Esophagus squamous epithelium (tissue), 5 donors: ENCODE measurements around the gene AR. TPM values are rescaled to one million over a fixed set of nuclear protein-coding genes. Genes with fewer than 3 reads are reported as not detected.

Experiments
- DNase-seq: peaks from one replicate; lab custom pipeline; 2025; lab: John Stamatoyannopoulos, UW
- H3K27ac ChIP-seq, 4 donors: fragments of 200-600 bp; sonication (generic); one replicate each; pipeline ENCODE4 v1.5.1; 2016 to 2019; ENCODE audit warnings: mild to moderate bottlenecking in 1 of 4
- H3K27me3 ChIP-seq, 4 donors: fragments of 200-600 bp; sonication (generic); 1 replicate in 3 of 4; 2 replicates in 1 of 4; pipeline versions ENCODE4 v1.5.1 to v1.6.0; 2017 to 2021; ENCODE audit warnings: antibody characterized with exemption in 1 of 4
- H3K36me3 ChIP-seq, 3 donors: fragments of 200-600 bp; sonication (generic); one replicate each; pipeline ENCODE4 v1.5.1; 2016 to 2019
- H3K4me1 ChIP-seq, 3 donors: fragments of 200-600 bp; sonication (generic); one replicate each; pipeline ENCODE4 v1.5.1; 2017 to 2019
- H3K4me3 ChIP-seq, 4 donors: fragments of 200-600 bp; sonication (generic); 1 replicate in 3 of 4; 2 replicates in 1 of 4; pipeline ENCODE4 v1.5.1; 2016 to 2019; ENCODE audit warnings: mild to moderate bottlenecking in 2 of 4, moderate library complexity in 1 of 4
- H3K9me3 ChIP-seq, 3 donors: fragments of 200-600 bp; sonication (generic); one replicate each; pipeline ENCODE4 v1.5.1; 2016 to 2019
- CTCF ChIP-seq, 6 experiments: fragments of 450-650 bp in 4 of 6; fragments of 200-600 bp in 2 of 6; sonication (generic) in 2 of 6; IDR thresholded peaks; one replicate each; pipeline ENCODE4 v1.5.1; 2016 to 2019; ENCODE audit warnings: antibody characterized with exemption in 6 of 6, mild to moderate bottlenecking in 4 of 6, moderate library complexity in 4 of 6
- POLR2A ChIP-seq, 4 donors: fragments of 450-650 bp; IDR thresholded peaks; one replicate each; pipeline ENCODE4 v1.6.1; 2017; ENCODE audit warnings: antibody characterized with exemption in 4 of 4, mild to moderate bottlenecking in 4 of 4, moderate library complexity in 3 of 4
- WGBS, 2 donors: methylation state at CpG; one replicate each; pipeline ENCODE4 v1.1.5; 2018; 5-methylcytosine and 5-hydroxymethylcytosine counted together
- intact Hi-C: fragments of 100-400 bp; cut with DNase I; formaldehyde crosslinking; loops from one replicate; pipeline ENCODE4 v1.15.0; 2022
- total RNA-seq, 4 donors: library from RNA; depleted of rRNA; stranded (reverse); fragments of >200 nt; gene quantifications; one replicate each; pipeline ENCODE4 v1.1.0, GENCODE V29; 2016
- donor health status: DM: yes; HTN: yes; CAD: no.

The AR gene
- total RNA-seq, 4 donors from 2014 or later: 0.53 to 4.6 (median 1.9) TPM

DNA sequence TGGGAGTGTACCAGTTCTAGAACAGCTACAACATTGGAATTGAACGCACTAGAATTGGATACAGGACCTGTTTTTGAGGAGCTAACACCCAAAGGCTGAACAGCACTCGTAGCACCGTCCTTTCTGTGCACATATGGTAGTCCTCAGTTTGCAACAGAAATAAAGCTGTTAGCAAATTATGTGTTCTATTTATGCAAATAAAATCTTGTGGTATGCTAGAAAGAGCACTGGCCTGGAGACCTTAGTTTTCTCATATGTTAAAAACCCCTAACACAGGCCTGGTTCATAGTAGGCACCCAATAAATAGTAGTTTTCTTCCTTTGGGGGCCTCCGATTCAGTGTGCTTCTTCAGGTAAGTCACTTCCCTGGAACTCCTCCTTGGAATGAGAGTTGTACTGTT, 140.3 kb downstream of the AR start:
- no peaks in the 10 kb centered on the region for H3K36me3 ChIP-seq
- peaks cover 0 to 4% (median 0%) of the 10 kb centered on the region in 4 donors for H3K27me3 ChIP-seq
- H3K9me3 ChIP-seq: no peaks in the 10 kb centered on the region
- intact Hi-C loops: no loop called here
- 85 to 93% methylated on average over 4 of the region's 4 CpGs for WGBS, 2 donors
- H3K4me3 ChIP-seq: no peak overlapping the region
- H3K27ac ChIP-seq: no peak overlapping the region
- TF ChIP-seq CTCF (IDR thresholded peaks at IDR 0.05) (no peak), POLR2A (IDR thresholded peaks at IDR 0.05) (no peak)
- DNase-seq: no peak
- no peaks in the 10 kb centered on the region for H3K4me1 ChIP-seq

DNA sequence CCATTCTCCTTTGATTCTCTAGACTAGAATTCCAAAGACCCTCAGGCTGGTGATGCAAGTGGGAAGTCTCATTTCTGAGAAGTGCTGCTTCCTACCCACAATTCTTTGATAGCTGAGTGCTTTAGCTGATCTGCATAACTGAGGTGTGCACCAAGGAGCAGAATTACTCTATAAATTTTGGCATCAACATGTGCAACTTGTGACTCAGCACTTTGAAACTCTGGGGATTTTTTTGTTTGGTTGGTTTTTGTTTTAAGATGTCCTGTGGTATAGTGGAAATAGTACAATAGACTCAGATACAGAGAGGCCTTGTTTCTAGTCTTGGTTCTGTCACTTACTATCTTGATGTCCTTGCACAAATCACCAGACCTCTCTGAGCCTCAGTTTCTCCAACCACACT, 148.4 kb downstream of the AR start:
- peaks cover 0 to 18% (median 0%) of the 10 kb centered on the region in 3 donors for H3K4me1 ChIP-seq
- intact Hi-C loops: no loop called here
- TF ChIP-seq POLR2A (IDR thresholded peaks at IDR 0.05): no peak
- TF ChIP-seq CTCF (IDR thresholded peaks at IDR 0.05): no peak
- no peaks in the 10 kb centered on the region for H3K9me3 ChIP-seq
- no peak overlapping the region for H3K4me3 ChIP-seq
- no peak overlapping the region for H3K27ac ChIP-seq
- no peaks in the 10 kb centered on the region for H3K27me3 ChIP-seq
- DNase-seq: no peak
- H3K36me3 ChIP-seq: no peaks in the 10 kb centered on the region

DNA sequence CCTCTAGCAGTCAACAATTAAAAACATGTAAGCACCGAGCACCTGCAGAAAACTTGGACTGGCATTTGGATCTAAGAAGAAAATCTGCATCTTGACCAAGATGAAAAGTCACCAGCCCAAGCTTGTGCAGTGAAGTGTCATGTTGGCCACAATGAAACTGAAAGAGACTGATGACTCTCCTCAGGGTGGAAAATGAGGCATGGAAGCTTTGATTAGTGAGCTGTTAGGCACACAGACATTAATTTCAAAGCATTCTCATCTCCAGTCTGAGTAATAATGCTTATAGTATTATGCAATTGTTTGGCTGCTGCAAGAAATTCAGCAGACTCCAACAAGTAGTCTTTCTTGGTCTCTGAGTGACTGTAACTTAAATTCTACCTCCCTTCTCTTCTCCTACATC, 150.1 kb downstream of the AR start:
- WGBS, 2 donors: 29% methylated on average over 1 of the region's 1 CpG; no CpG with 5 or more reads in 1 of the 2 donors

DNA sequence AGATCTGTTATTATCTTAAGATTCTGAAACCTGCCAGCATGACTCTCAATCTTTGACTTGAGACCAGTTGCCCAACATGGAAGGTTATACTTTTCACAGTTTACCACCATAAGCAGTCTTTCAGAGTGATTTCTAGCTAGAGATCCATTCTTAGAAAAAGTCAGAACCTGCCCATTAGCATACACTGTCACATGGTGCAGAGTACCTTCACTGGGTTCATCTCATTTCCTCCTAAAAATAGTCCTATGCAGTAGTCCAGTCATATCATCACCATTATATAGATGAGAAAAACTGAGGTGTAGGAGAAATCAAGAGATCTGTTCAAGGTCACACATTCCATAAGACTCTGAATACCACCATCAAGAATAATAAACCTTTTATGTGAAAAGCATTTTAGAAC, 153.6 kb downstream of the AR start:
- H3K27me3 ChIP-seq: no peaks in the 10 kb centered on the region
- DNase-seq: no peak
- H3K4me3 ChIP-seq: no peak overlapping the region
- intact Hi-C loops: no loop called here
- H3K27ac ChIP-seq: no peak overlapping the region
- TF ChIP-seq POLR2A (IDR thresholded peaks at IDR 0.05): no peak
- no peak for TF ChIP-seq CTCF (IDR thresholded peaks at IDR 0.05)
- peaks cover 0 to 18% (median 0%) of the 10 kb centered on the region in 3 donors for H3K4me1 ChIP-seq
- no peaks in the 10 kb centered on the region for H3K9me3 ChIP-seq
- H3K36me3 ChIP-seq: no peaks in the 10 kb centered on the region

More for the DNA sequence above, 150.1 kb downstream of the AR start:
- Histone ChIP-seq H3K9me3 (no peaks in the 10 kb centered on the region), H3K4me3 (no peak overlapping the region), H3K36me3 (no peaks in the 10 kb centered on the region), H3K4me1 (peaks cover 0 to 18% (median 0%) of the 10 kb centered on the region in 3 donors), H3K27me3 (no peaks in the 10 kb centered on the region), H3K27ac (no peak overlapping the region)
- intact Hi-C loops: no loop called here
- TF ChIP-seq CTCF (IDR thresholded peaks at IDR 0.05) (no peak), POLR2A (IDR thresholded peaks at IDR 0.05) (no peak)
- no peak for DNase-seq

DNA sequence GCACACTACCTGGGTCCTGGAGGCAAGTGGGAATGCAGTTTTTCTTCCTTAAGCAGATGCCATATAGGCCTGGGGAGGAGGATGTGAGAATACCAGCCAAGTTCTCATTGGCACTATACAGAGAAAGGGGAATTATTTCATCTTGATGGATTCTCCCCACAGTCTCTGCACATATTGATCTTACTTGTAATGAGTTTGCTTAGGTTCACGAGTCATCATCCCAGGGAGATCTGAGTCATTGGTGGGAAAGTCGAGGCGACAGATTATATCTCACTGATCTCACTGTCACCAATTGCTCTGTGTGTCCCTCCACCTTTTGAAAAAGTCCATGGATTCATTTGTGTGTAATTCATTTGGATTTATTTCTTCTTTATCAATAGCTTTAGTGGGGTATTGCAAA, 156.8 kb downstream of the AR start:
- no peaks in the 10 kb centered on the region for H3K27me3 ChIP-seq
- 39 to 50% methylated on average over 3 of the region's 3 CpGs for WGBS, 2 donors
- intact Hi-C loops: no loop called here
- DNase-seq: no peak
- H3K9me3 ChIP-seq: no peaks in the 10 kb centered on the region
- H3K27ac ChIP-seq: no peak overlapping the region
- no peak for TF ChIP-seq POLR2A (IDR thresholded peaks at IDR 0.05)
- no peak for TF ChIP-seq CTCF (IDR thresholded peaks at IDR 0.05)
- H3K36me3 ChIP-seq: no peaks in the 10 kb centered on the region
- peaks cover 0 to 9% (median 0%) of the 10 kb centered on the region in 3 donors for H3K4me1 ChIP-seq
- no peak overlapping the region for H3K4me3 ChIP-seq
